Stimulated activated naive B cell treated with anti-CD40 and anti-IgM and Interleukin-4, amounts not matched to agents 10 μg/mL and 1 μg/mL and 100 μg/mL, for 72 hours (primary cell): Measurements from ENCODE around the gene GLRA1.

Experiments used
- ATAC-seq, 2 donors: fragments of 150-1000 bp; cut with Tn5 transposase; replicated peaks; 2 replicates each; pipeline ENCODE4 v1.10.0; 2021; ENCODE audit warnings: moderate library complexity in 1 of 2
- DNase-seq: peaks from one replicate; pipeline ENCODE4 v3.0.0; 2021
- H3K27ac Mint-ChIP-seq: one replicate; pipeline ENCODE4 v1.8.0; 2022; ENCODE audit warnings: mild to moderate bottlenecking, mixed read lengths
- H3K27me3 Mint-ChIP-seq, 2 donors: one replicate each; pipeline ENCODE4 v1.8.0; 2022; ENCODE audit warnings: mixed read lengths in 2 of 2
- H3K36me3 Mint-ChIP-seq, 2 donors: one replicate each; pipeline ENCODE4 v1.8.0; 2022; ENCODE audit warnings: mixed read lengths in 2 of 2, mild to moderate bottlenecking in 1 of 2
- H3K4me1 Mint-ChIP-seq, 2 donors: one replicate each; pipeline ENCODE4 v1.8.0; 2022; ENCODE audit warnings: mixed read lengths in 2 of 2, mild to moderate bottlenecking in 1 of 2
- H3K4me3 Mint-ChIP-seq, 2 donors: one replicate each; pipeline ENCODE4 v1.8.0; 2022; ENCODE audit warnings: mild to moderate bottlenecking in 2 of 2, mixed read lengths in 2 of 2, moderate library complexity in 1 of 2
- H3K9me3 Mint-ChIP-seq, 2 donors: one replicate each; pipeline ENCODE4 v1.8.0; 2022; ENCODE audit warnings: mixed read lengths in 2 of 2, mild to moderate bottlenecking in 1 of 2

GLRA1 gene

DNA sequence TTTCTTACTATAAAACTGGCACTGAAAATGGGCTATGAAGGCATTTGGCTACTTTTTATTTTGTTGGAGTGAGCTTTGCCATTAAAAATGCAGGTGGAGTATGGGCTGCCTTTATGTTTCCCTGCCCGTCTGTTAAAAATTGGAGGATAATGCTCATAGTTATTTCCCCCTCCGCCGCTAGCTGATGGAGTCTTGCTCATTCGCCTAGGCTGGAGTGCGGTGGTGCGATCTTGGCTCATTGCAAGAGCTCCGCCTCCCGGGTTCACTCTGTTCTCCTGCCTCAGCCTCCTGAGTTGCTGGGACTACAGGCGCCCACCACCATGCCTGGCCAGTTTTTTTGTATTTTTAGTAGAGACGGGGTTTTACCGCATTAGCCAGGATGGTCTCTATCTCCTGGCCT is 144.3 kb downstream of the GLRA1 start:
- Mint-ChIP-seq H3K36me3 (peaks cover 20 to 42% of the 10 kb centered on the region in 2 donors), H3K4me3 (peak overlapping the region; percentile 10 to 14), H3K27me3 (no peaks in the 10 kb centered on the region), H3K27ac (no peak overlapping the region), H3K9me3 (no peaks in the 10 kb centered on the region), H3K4me1 (peaks cover 42 to 66% of the 10 kb centered on the region in 2 donors)
- ATAC-seq (no peak), DNase-seq (no peak)

- Mint-ChIP-seq H3K27me3 (no peaks in the 10 kb centered on the region), H3K4me1 (peaks cover 39 to 66% of the 10 kb centered on the region in 2 donors), H3K27ac (peak overlapping the region; percentile 78), H3K4me3 (peak overlapping the region; percentile 50 to 55), H3K9me3 (no peaks in the 10 kb centered on the region), H3K36me3 (peaks cover 20 to 43% of the 10 kb centered on the region in 2 donors)
- ATAC-seq (peak; percentile 87 to 89), DNase-seq (no peak)
Measured at GRCh38 chr5:151779531-151780125, 145.0 kb downstream of the GLRA1 start.

- H3K36me3 Mint-ChIP-seq, result peaks cover 20 to 49% of the 10 kb centered on the region in 2 donors
- peak overlapping the region; percentile 67 for H3K27ac Mint-ChIP-seq
- peak overlapping the region in 1 of 2 donors; percentile 37 for H3K4me3 Mint-ChIP-seq
- no peaks in the 10 kb centered on the region for H3K9me3 Mint-ChIP-seq
- H3K4me1 Mint-ChIP-seq, result peaks cover 37 to 69% of the 10 kb centered on the region in 2 donors
- DNase-seq, result no peak
- no peaks in the 10 kb centered on the region for H3K27me3 Mint-ChIP-seq
- no peak for ATAC-seq
Measured at GRCh38 chr5:151775025-151775606, 149.5 kb downstream of the GLRA1 start.

- Mint-ChIP-seq H3K4me3 (peak overlapping the region; percentile 42 to 61), H3K9me3 (no peaks in the 10 kb centered on the region), H3K36me3 (peaks cover 16 to 38% of the 10 kb centered on the region in 2 donors), H3K27ac (no peak overlapping the region), H3K4me1 (peaks cover 28 to 65% of the 10 kb centered on the region in 2 donors), H3K27me3 (no peaks in the 10 kb centered on the region)
- ATAC-seq, result no peak
- DNase-seq, result no peak
Measured at GRCh38 chr5:151773951-151774350, 150.7 kb downstream of the GLRA1 start.

GRCh38 chr5:151772846-151773561 is 151.6 kb downstream of the GLRA1 start:
- peaks cover 26 to 62% of the 10 kb centered on the region in 2 donors for H3K4me1 Mint-ChIP-seq
- no peaks in the 10 kb centered on the region for H3K27me3 Mint-ChIP-seq
- DNase-seq (no peak), ATAC-seq (no peak)
- H3K27ac Mint-ChIP-seq, result peak overlapping the region; percentile 93
- H3K36me3 Mint-ChIP-seq, result peaks cover 10 to 32% of the 10 kb centered on the region in 2 donors
- peak overlapping the region in 1 of 2 donors; percentile 95 for H3K4me3 Mint-ChIP-seq
- H3K9me3 Mint-ChIP-seq, result no peaks in the 10 kb centered on the region
